Endothelial cell of umbilical vein (primary cell): ENCODE results near the gene ERAP2. TPM values are rescaled to one million over a fixed set of nuclear protein-coding genes. Genes with fewer than 3 reads are reported as not detected.

Experiments used
- BruUV-seq: library from RNA; stranded (reverse); fragments of 400-500 nt; replicated peaks from 2 replicates; lab custom pipeline; 2021; lab: Mats Ljungman, UMichigan
- CTCF ChIA-PET: fragments of 300-600, 350-600 bp; sonication (Branson Sonifier 250); formaldehyde crosslinking; loops from one replicate; lab custom pipeline; 2021; ENCODE audit warnings: antibody characterized with exemption, inconsistent platforms; lab: Charles Lee
- POLR2A ChIA-PET: fragments of 300-600, 350-600 bp; sonication (Branson Sonifier 250); formaldehyde crosslinking; loops from one replicate; lab custom pipeline; 2021; ENCODE audit warnings: antibody characterized with exemption, inconsistent platforms; lab: Charles Lee
- DNase-seq: peaks from one replicate; pipeline ENCODE4 v3.0.0-alpha.2; 2011; ENCODE audit warnings: low read depth, low spot score
- FAIRE-seq: peaks from 2 replicates; lab custom pipeline; 2011; peaks lifted over from hg19 to GRCh38; lab: Jason Lieb, UNC
- H2AFZ ChIP-seq: 2 replicates; pipeline ENCODE4 v1.6.0; 2012; ENCODE audit warnings: low read depth, low read length, control low read depth, inconsistent platforms
- H3K27ac ChIP-seq: 2 replicates; pipeline ENCODE4 v1.5.1; 2011; ENCODE audit warnings: low read depth, mild to moderate bottlenecking, control low read depth, low read length, moderate library complexity; ENCODE audit not compliant: insufficient read depth
- H3K27me3 ChIP-seq, 2 experiments: 2 replicates each; pipeline versions ENCODE4 v1.6.0 to v1.6.1; 2011; ENCODE audit warnings: low read length in 2 of 2, mixed read lengths in 1 of 2; ENCODE audit not compliant: control insufficient read depth in 2 of 2, insufficient read depth in 2 of 2
- H3K36me3 ChIP-seq, 2 experiments: 2 replicates in 1 of 2; 3 replicates in 1 of 2; pipeline ENCODE4 v1.5.1; 2011; ENCODE audit warnings: low read length in 2 of 2, mild to moderate bottlenecking in 1 of 2, moderate library complexity in 1 of 2; ENCODE audit not compliant: control insufficient read depth in 2 of 2, insufficient read depth in 2 of 2; ENCODE audit errors: extremely low read depth in 1 of 2
- H3K4me1 ChIP-seq: 3 replicates; pipeline ENCODE4 v1.5.1; 2011; ENCODE audit warnings: mild to moderate bottlenecking, low read length; ENCODE audit not compliant: control insufficient read depth, insufficient read depth; ENCODE audit errors: extremely low read depth
- H3K4me2 ChIP-seq: 2 replicates; pipeline ENCODE4 v1.6.1; 2011; ENCODE audit warnings: low read length, control low read depth, mixed read lengths; ENCODE audit not compliant: insufficient read depth
- H3K4me3 ChIP-seq, 3 experiments: fragments of 200-600 bp in 1 of 3; sonication (generic), shearing (Covaris generic) in 1 of 3; replicated peaks in 1 of 3; 2 replicates each; pipeline ENCODE4 v1.5.1; 2011 to 2016; ENCODE audit warnings: control low read depth in 3 of 3, low read length in 3 of 3, mild to moderate bottlenecking in 2 of 3, inconsistent platforms in 1 of 3, low read depth in 1 of 3, moderate library complexity in 1 of 3; ENCODE audit not compliant: insufficient read depth in 1 of 3
- H3K79me2 ChIP-seq: 2 replicates; pipeline ENCODE4 v1.6.0; 2012; ENCODE audit warnings: low read length, inconsistent platforms; ENCODE audit not compliant: control insufficient read depth, insufficient read depth
- H3K9ac ChIP-seq: replicated peaks from 2 replicates; pipeline ENCODE3; 2011; ENCODE audit warnings: low read length, control low read depth; ENCODE audit not compliant: insufficient read depth; ENCODE audit errors: extremely low read depth
- H3K9me1 ChIP-seq: replicated peaks from 3 replicates; pipeline ENCODE4 v1.6.0; 2011; ENCODE audit warnings: mild to moderate bottlenecking, low read length; ENCODE audit not compliant: control insufficient read depth, insufficient read depth; ENCODE audit errors: extremely low read depth
- H3K9me3 ChIP-seq: replicated peaks from 2 replicates; pipeline ENCODE4 v1.5.1; 2012; ENCODE audit warnings: low read length, inconsistent platforms; ENCODE audit not compliant: control insufficient read depth, insufficient read depth
- H4K20me1 ChIP-seq: replicated peaks from 2 replicates; pipeline ENCODE3; 2011; ENCODE audit warnings: mild to moderate bottlenecking, low read length; ENCODE audit not compliant: control insufficient read depth, insufficient read depth; ENCODE audit errors: extremely low read depth
- CTCF ChIP-seq, 2 donors: IDR thresholded peaks; 1 replicate in 1 of 2; 2 replicates in 1 of 2; pipeline ENCODE4 v1.5.1; 2011; ENCODE audit warnings: low read length in 2 of 2, mild to moderate bottlenecking in 2 of 2, moderate library complexity in 2 of 2, control low read depth in 1 of 2, inconsistent platforms in 1 of 2, low read depth in 1 of 2; ENCODE audit not compliant: insufficient read depth in 1 of 2; ENCODE audit errors: extremely low read depth in 1 of 2
- EZH2 ChIP-seq: IDR thresholded peaks from 2 replicates; pipeline ENCODE4 v1.6.1; 2012; ENCODE audit warnings: borderline replicate concordance, low read depth, mild to moderate bottlenecking, moderate library complexity, low read length, inconsistent platforms; ENCODE audit not compliant: severe bottlenecking
- FOS ChIP-seq: IDR thresholded peaks from 2 replicates; pipeline ENCODE4 v1.6.1; 2011; ENCODE audit warnings: mild to moderate bottlenecking, low read length, moderate library complexity, borderline replicate concordance; ENCODE audit not compliant: insufficient read depth
- GATA2 ChIP-seq: IDR thresholded peaks from 2 replicates; pipeline ENCODE4 v1.7.0; 2011; ENCODE audit warnings: low read depth, mild to moderate bottlenecking, moderate library complexity, mixed read lengths, low read length; ENCODE audit not compliant: insufficient read length, insufficient read depth
- JUN ChIP-seq: IDR thresholded peaks from 2 replicates; pipeline ENCODE4 v1.6.1; 2011; ENCODE audit warnings: borderline replicate concordance, low read depth; ENCODE audit not compliant: insufficient read length, insufficient read depth
- MAX ChIP-seq: IDR thresholded peaks from 2 replicates; pipeline ENCODE4 v1.6.1; 2011; ENCODE audit not compliant: insufficient read depth, insufficient read length
- MYC ChIP-seq: IDR thresholded peaks from one replicate; pipeline ENCODE4 v1.6.1; 2011; ENCODE audit warnings: mild to moderate bottlenecking, low read depth, low read length
- POLR2A ChIP-seq: IDR thresholded peaks from 2 replicates; pipeline ENCODE4 v1.6.1; 2012; ENCODE audit warnings: low read depth, mild to moderate bottlenecking, control low read depth, low read length
- POLR2AphosphoS5 ChIP-seq: IDR thresholded peaks from 2 replicates; pipeline ENCODE4 v1.6.1; 2012; ENCODE audit warnings: low read depth, mild to moderate bottlenecking, control low read depth, low read length, moderate library complexity; ENCODE audit not compliant: insufficient read depth
- dilution Hi-C: fragments of 300-500 bp; cut with MboI; formaldehyde crosslinking; loops from one replicate; pipeline ENCODE4 v1.15.0; 2019; ENCODE audit warnings: low sequenced_read_pairs; ENCODE audit not compliant: extremely low pct_ligation_motif_present
- intact Hi-C: fragments of 100-400 bp; cut with micrococcal nuclease; formaldehyde crosslinking; loops from one replicate; pipeline ENCODE4 v1.10.0; 2022
- polyA plus RNA-seq, 4 experiments: library from polyadenylated mRNA; depleted of rRNA in 3 of 4; stranded (reverse) in 3 of 4; unstranded in 1 of 4; fragments of >200 nt; gene quantifications; 2 replicates each; pipeline versions ENCODE4 v1.2.1 to v1.2.3, GENCODE V29; 2011 to 2012; ENCODE audit warnings: missing spikeins in 1 of 4
- total RNA-seq: library from RNA; stranded (reverse); gene quantifications from 2 replicates; pipeline ENCODE4 v1.2.3, GENCODE V29; 2021

Gene ERAP2
- total and polyA plus RNA-seq, 2 donors (not counting 3 experiments of a cell fraction or from before 2014, with no cell fraction given): 3.1 to 10.0 TPM

- TF ChIP-seq GATA2 (no peak), MAX (no peak), POLR2AphosphoS5 (no peak), POLR2A (no peak), CTCF (IDR thresholded peaks at IDR 0.05; ENCODE audit: extremely low read depth in 1 of 2, insufficient read depth in 1 of 2, low read depth in 1 of 2, low read length in 2 of 2) (no peak), JUN (no peak), EZH2 (no peak), MYC (no peak), FOS (no peak)
- no peak for DNase-seq
- no peak for FAIRE-seq
- Histone ChIP-seq H3K4me3 (no peak overlapping the region), H3K9me3 (no peaks in the 10 kb centered on the region), H4K20me1 (peaks cover 6% of the 10 kb centered on the region), H3K9ac (no peak overlapping the region), H3K27ac (no peak overlapping the region), H3K79me2 (peaks cover 31% of the 10 kb centered on the region), H2AFZ (no peak overlapping the region), H3K9me1 (no peaks in the 10 kb centered on the region), H3K4me1 (no peaks in the 10 kb centered on the region), H3K4me2 (no peak overlapping the region), H3K36me3 (peaks cover 0 to 2% of the 10 kb centered on the region in 2 experiments), H3K27me3 (no peaks in the 10 kb centered on the region)
- POLR2A ChIA-PET: no interaction called here
- dilution Hi-C loops (no loop called here), intact Hi-C loops (no loop called here)
- CTCF ChIA-PET: interaction anchor here (1.1 to 1.2 kb wide), 2 partner anchors 9 to 76 kb away, joined by 3 to 4 read pairs; no protein-coding TSS in a partner anchor
- BruUV-seq: no TSS peak
Measured at GRCh38 chr5:96945144-96945897, 69.0 kb downstream of the ERAP2 start.
